OCI-LY7 (cell line): ENCODE results near the gene TCF12.
"Not testable (repeated sequence)": the region's sequence is repeated elsewhere in the genome, so short reads cannot be mapped to it uniquely, and the experiment has no call there.

ENCODE experiments used
- CTCF ChIP-seq: fragments of 200-600 bp; sonication (generic); conservative IDR thresholded peaks from 2 replicates; pipeline ENCODE4 v1.5.1; 2014; ENCODE audit warnings: mild to moderate bottlenecking, antibody characterized with exemption, low read length, moderate library complexity, mixed read lengths
- EZH2phosphoT487 ChIP-seq: fragments of 200-600 bp; sonication (generic); IDR thresholded peaks from 2 replicates; pipeline ENCODE4 v1.6.1; 2018; ENCODE audit warnings: low read depth, borderline replicate concordance, mild to moderate bottlenecking, mixed run types, antibody characterized with exemption, low read length, moderate library complexity, mixed read lengths

- TF ChIP-seq CTCF, EZH2phosphoT487: not testable (repeated sequence)
These were observed 89.4 kb downstream of the TCF12 start for GRCh38 chr15:57007797-57008196.
